HG03521 (cell line): ENCODE measurements around the gene ERBB2.
"Not testable (repeated sequence)": the region's sequence is repeated elsewhere in the genome, so short reads cannot be mapped to it uniquely, and the experiment has no call there.

Experiments used
- ATAC-seq: cut with Tn5 transposase; IDR thresholded peaks from one replicate; pipeline ENCODE4 v1.9.1; 2021; ENCODE audit warnings: mild to moderate bottlenecking, moderate library complexity; ENCODE audit not compliant: unreplicated experiment

ERBB2 gene

DNA sequence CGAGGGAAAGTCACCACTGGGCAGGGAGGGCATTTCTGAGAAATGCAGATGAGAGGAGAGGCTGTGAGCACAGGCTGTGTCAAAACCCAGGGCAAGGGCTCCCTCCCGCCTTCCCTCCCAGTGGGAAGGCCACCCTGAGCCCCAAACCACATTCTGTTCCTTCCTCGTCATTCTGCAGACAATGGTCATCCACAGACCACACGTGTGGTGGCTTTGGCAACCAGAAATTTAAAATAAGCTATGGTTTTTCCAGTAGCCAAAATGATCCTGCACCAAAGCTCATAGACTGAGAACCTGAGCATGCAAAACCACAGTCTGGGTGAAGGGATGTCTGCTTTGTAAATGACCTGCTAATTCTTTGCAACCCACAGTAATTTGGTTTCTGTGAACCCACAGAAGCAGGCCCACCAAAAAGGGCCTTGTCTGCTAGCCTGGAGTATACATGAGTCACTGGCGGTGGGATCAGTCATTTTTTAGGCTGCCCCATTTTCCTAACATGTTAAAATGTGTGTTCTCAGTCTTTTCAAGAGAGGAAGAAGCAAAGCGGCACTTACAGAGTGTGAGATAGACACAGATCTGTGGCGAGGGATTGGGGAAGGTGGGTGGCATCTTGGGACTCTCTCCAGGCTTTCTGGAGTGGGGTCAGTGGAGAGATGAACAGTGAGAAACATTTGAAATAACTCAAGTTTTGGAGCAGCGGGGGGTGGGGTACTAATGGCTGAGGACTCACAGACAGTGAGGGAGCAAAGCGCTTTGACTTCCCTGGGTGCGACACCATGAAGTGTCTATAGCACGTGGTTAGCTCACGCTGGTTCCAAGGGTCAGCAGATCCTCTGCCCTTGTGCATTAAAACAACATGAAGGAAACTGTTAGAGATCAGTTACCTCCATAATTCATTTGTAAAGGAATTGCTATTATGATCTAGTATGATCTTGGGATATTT is 58.3 kb downstream of the ERBB2 start:
- ATAC-seq: no peak

GRCh38 chr17:39759204-39759603 is 59.3 kb downstream of the ERBB2 start:
- no peak for ATAC-seq

DNA sequence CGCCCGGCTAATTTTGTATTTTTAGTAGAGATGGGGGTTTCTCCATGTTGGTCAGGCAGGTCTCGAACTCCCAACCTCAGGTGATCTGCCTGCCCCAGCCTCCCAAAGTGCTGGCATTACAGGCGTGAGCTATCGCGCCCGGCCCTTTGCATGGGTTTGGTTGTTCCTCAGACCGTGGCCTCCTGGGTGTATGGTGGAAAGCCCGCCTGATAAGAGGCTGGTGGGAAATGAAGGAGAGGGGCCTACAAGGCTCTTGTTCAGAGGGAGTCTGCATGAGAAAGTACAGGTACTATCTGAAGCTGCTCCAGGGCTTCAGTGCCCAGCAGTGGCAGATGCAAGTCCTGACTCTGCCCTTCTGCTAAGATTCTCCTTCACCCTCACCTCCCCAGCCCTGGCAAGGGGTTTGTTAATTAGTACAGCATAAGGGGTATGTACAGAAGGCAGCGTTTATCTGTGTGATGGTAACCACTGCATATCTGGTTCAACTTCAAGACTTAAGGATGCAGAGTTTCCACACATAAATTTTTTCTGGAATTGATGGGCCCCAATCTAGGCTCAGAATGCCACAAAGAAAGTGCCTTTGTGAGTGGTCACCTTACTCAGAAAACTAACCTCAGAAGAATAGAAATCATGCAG is 62.1 kb downstream of the ERBB2 start:
- ATAC-seq: no peak

DNA sequence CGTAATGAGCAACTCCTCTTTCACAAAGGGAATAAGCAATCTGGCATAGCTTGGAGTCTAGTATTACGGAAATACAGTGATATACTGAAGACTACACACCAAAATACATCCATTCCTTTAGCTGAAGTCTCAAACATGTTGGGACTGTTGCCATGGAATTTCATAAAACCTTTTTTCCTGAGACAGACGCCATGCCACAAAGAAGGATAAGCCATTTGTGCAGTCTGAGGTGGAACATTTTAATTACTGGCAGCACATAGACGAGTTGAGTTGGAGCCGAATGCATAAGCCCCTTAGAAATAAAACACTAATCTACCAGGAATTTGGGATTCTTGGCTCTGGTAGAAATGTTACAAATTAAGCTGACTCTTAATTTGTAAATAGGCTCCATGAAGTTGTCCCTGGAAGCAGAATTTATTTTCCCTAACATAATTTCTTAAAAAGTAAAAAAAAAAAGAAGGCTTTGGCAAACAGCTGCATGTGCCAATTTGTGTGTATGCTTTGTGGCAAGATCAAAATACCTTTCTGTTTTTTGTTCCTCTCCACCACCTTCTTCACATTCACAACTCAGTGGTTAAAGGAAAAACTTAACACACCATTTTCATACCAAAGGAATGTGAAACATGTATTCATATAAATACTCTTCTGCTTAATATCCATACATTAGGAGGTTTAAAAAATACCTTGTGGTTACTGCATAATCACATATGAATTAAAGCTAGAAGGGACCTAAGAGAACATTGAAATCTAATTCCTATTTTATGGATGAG is 63.4 kb downstream of the ERBB2 start:
- no peak for ATAC-seq

DNA sequence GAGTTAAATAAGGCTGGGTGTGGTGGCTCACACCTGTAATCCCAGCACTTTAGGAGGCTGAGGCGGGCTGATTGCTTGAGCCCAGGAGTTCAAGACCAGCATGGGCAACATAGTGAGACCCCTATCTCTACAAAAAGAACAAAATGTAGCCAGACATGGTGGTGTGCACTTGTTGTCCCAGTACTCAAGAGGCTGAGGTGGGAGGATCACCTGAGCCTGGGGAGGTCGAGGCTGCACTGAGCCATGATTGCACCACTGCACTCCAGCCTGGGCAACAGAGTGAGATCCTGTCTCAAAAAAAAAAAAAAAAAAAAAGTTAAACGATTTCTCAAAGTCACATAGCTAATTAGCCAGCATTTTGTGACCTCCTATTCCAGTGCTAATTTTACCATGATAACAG is 64.3 kb downstream of the ERBB2 start:
- ATAC-seq: not testable (repeated sequence)

GRCh38 chr17:39765175-39765574 is 65.3 kb downstream of the ERBB2 start:
- no peak for ATAC-seq

DNA sequence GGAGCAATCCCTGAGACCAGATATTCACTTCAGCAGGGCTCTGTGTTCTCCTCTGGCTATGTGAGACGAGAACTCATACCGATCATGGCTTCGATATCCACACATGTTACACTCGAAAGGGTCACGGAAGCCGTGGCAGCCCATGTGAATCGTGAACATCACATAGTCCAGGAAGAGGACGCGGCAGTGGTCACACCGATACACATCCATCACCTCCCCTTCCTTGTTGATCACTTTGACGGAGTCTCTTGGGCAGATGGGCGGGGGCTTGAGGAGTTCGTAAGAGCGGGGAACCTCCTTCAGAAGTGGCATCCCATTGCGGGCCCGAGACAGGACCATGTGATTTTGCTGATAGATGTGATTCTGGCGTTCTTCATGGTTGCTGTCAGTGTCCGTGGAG is 65.9 kb downstream of the ERBB2 start:
- ATAC-seq: no peak

DNA sequence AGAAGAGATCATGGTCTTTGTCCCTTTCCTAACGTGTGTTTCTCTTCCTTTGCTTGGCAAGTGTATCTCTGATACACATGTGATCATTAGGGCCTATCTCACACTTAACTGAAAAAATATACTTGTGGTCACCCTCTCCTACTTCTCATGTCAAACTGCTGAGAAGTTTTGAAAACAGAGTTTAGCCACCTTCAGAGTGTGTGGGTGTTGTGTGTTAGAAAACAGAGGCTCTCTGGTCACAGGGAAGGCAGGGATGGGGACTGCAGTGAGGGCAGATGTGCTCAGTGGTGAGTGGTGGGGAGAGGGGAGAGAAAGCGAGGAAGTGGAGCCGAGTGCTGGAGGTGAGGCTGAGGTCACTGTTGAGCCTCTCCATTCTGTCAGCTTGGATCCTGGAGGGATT is 67.3 kb downstream of the ERBB2 start:
- no peak for ATAC-seq

- peak; percentile 37 for ATAC-seq
Measured at GRCh38 chr17:39769974-39770587, 70.2 kb downstream of the ERBB2 start.

- ATAC-seq: no peak
Measured at GRCh38 chr17:39772415-39772814, 72.6 kb downstream of the ERBB2 start.

- ATAC-seq: no peak
Measured at GRCh38 chr17:39772987-39773934, 73.4 kb downstream of the ERBB2 start.

DNA sequence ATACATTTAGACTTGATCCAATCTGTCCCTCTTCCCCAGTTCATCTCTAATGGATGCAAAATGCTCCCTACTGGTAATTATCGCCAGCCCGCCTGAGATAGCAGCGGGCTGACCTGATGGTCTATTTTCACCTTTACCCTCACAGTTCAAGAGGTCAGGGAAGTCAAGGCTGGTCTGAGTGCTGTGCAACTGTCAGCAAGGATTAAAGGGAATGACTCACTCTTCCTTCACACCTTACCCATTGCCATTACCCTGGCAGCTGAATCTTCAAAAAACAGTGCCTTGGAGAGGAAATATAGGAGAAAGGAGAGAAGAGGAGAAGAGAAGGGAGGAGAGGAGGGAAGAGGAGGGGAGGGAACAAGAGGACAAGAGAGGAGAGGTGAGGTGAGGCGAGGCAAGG is 74.2 kb downstream of the ERBB2 start:
- no peak for ATAC-seq

- ATAC-seq: no peak
Measured at GRCh38 chr17:39775031-39775430, 75.2 kb downstream of the ERBB2 start.

- ATAC-seq: no peak
Measured at GRCh38 chr17:39776252-39776651, 76.4 kb downstream of the ERBB2 start.

DNA sequence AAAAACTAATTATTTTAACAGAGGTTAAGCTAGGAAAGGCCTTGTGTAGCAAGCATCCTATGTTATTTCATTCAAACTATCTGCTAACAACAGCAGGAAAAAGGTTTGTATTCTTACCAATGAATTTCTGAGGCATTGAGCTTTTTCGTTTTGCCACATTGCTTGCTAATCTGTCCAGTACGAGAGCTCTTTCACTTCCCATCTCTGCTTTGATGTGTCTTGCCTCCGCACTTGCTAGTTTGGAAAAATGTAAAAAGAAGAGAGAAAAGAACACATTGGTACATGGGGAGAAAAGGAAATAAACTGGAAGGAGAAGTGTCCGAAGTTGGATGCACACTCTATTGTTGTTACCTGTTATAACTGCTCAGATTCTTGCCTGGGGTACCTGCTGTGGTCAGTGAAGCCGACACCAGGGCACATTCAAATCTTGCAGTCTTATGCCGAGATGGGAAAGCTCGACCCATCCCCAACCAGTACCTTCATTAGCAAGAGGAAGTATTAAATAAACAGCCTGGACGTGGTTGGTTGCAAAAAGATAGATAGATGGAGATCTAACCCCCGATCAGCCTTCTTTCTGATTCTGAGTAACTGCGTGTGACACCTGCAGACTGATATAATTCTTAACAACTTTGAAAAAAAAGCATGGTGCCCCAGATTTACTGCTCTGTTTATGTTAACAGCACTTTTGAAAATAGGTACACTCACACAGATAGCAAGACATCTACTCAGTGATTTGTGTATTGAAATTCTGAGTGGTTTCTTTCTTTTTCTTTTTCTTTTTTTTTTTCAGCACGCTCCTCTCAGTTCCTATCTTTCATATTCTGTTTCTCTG is 77.9 kb downstream of the ERBB2 start:
- ATAC-seq: peak; percentile 54
